Neural cell (in vitro differentiated cells): ENCODE results near the gene XK. TPM values are rescaled to one million over a fixed set of nuclear protein-coding genes. Genes with fewer than 3 reads are reported as not detected.

Experiments
- H2AFZ ChIP-seq: fragments of 200-600, 300-800 bp; sonication (generic), shearing (Covaris generic); 2 replicates; pipeline ENCODE4 v1.6.0; 2014; ENCODE audit warnings: low read depth, mild to moderate bottlenecking, antibody characterized with exemption, low read length, moderate library complexity
- H3F3A ChIP-seq: fragments of 200-600 bp; shearing (Covaris generic); 2 replicates; pipeline ENCODE4 v1.6.1; 2016; ENCODE audit warnings: mild to moderate bottlenecking, moderate library complexity, mixed read lengths, antibody characterized with exemption, low read length; ENCODE audit not compliant: insufficient read depth, poor library complexity, severe bottlenecking
- H3K27ac ChIP-seq: fragments of 200-600, 300-800 bp; sonication (generic), shearing (Covaris generic); 2 replicates; pipeline ENCODE4 v1.5.1; 2014; ENCODE audit warnings: mild to moderate bottlenecking, low read length, moderate library complexity
- H3K27me3 ChIP-seq: fragments of 300-800, 200-600 bp; sonication (generic), shearing (Covaris generic); 2 replicates; pipeline ENCODE4 v1.6.0; 2014; ENCODE audit warnings: mild to moderate bottlenecking, low read depth, low read length, moderate library complexity; ENCODE audit not compliant: insufficient read depth
- H3K36me3 ChIP-seq: fragments of 300-800, 200-600 bp; sonication (generic), shearing (Covaris generic); 2 replicates; pipeline ENCODE4 v1.5.1; 2014; ENCODE audit warnings: mild to moderate bottlenecking, antibody characterized with exemption, low read length, moderate library complexity; ENCODE audit not compliant: insufficient read depth
- H3K4me2 ChIP-seq: fragments of 300-800, 200-600 bp; sonication (generic), shearing (Covaris generic); 2 replicates; pipeline ENCODE4 v1.6.0; 2014; ENCODE audit warnings: mild to moderate bottlenecking, low read length
- H3K4me3 ChIP-seq: fragments of 300-800, 200-600 bp; sonication (generic), shearing (Covaris generic); 2 replicates; pipeline ENCODE4 v1.5.1; 2014; ENCODE audit warnings: mild to moderate bottlenecking, low read length, moderate library complexity
- H3K79me2 ChIP-seq: fragments of 200-600 bp; shearing (Covaris generic); replicated peaks from 2 replicates; pipeline ENCODE4 v1.6.0; 2014; ENCODE audit warnings: mild to moderate bottlenecking, low read length, moderate library complexity; ENCODE audit not compliant: insufficient read depth
- H3K9ac ChIP-seq: fragments of 300-800, 200-600 bp; sonication (generic), shearing (Covaris generic); 2 replicates; pipeline ENCODE4 v1.6.1; 2016; ENCODE audit warnings: mild to moderate bottlenecking, low read length, mixed read lengths
- H3K9me2 ChIP-seq: fragments of 200-600 bp; shearing (Covaris generic); 2 replicates; pipeline ENCODE4 v1.6.1; 2016; ENCODE audit warnings: mild to moderate bottlenecking, low read length, mixed read lengths; ENCODE audit not compliant: insufficient read depth
- H3K9me3 ChIP-seq: fragments of 200-600, 300-800 bp; sonication (generic), shearing (Covaris generic); 2 replicates; pipeline ENCODE4 v1.6.1; 2016; ENCODE audit warnings: mild to moderate bottlenecking, mixed run types, low read length, moderate library complexity, mixed read lengths
- H4K20me1 ChIP-seq: fragments of 200-600 bp; shearing (Covaris generic); 2 replicates; pipeline ENCODE4 v1.6.1; 2016; ENCODE audit warnings: mild to moderate bottlenecking, mixed run types; ENCODE audit not compliant: insufficient read depth
- EP300 ChIP-seq: fragments of 450-650 bp; conservative IDR thresholded peaks from 2 replicates; pipeline ENCODE4 v1.6.1; 2014; ENCODE audit warnings: antibody characterized with exemption, mild to moderate bottlenecking, moderate library complexity; ENCODE audit not compliant: poor library complexity, severe bottlenecking
- EZH2 ChIP-seq: fragments of 200-600, 300-800 bp; shearing (Covaris generic), sonication (generic); IDR thresholded peaks from 2 replicates; pipeline ENCODE4 v1.6.1; 2014; ENCODE audit warnings: antibody characterized with exemption, low read length, borderline replicate concordance, mild to moderate bottlenecking; ENCODE audit not compliant: insufficient read depth, poor library complexity, severe bottlenecking
- MXI1 ChIP-seq: fragments of 450-650 bp; conservative IDR thresholded peaks from 2 replicates; pipeline ENCODE4 v1.6.1; 2014; ENCODE audit warnings: antibody characterized with exemption, mild to moderate bottlenecking; ENCODE audit not compliant: poor library complexity, severe bottlenecking
- POLR2AphosphoS5 ChIP-seq: IDR thresholded peaks from 2 replicates; pipeline ENCODE4 v1.6.1; 2012
- RAD21 ChIP-seq: fragments of 450-650 bp; conservative IDR thresholded peaks from 2 replicates; pipeline ENCODE4 v1.6.1; 2014; ENCODE audit warnings: antibody characterized with exemption, mild to moderate bottlenecking, moderate library complexity
- TAF1 ChIP-seq: IDR thresholded peaks from 2 replicates; pipeline ENCODE4 v1.6.1; 2012; ENCODE audit warnings: low read depth
- polyA minus RNA-seq: library from RNA; depleted of rRNA, polyadenylated mRNA; stranded (reverse); fragments of >200 nt; gene quantifications from 2 replicates; pipeline ENCODE4 v1.2.3, GENCODE V29; 2014
- polyA plus RNA-seq: library from polyadenylated mRNA; depleted of rRNA; stranded (reverse); fragments of >200 nt; gene quantifications from 2 replicates; pipeline ENCODE4 v1.2.3, GENCODE V29; 2014
- TF ChIP-seq, protein P1 (sequence below): IDR thresholded peaks from 2 replicates; pipeline ENCODE4 v1.6.1; 2012; ENCODE audit warnings: borderline replicate concordance

The XK gene, protein sequence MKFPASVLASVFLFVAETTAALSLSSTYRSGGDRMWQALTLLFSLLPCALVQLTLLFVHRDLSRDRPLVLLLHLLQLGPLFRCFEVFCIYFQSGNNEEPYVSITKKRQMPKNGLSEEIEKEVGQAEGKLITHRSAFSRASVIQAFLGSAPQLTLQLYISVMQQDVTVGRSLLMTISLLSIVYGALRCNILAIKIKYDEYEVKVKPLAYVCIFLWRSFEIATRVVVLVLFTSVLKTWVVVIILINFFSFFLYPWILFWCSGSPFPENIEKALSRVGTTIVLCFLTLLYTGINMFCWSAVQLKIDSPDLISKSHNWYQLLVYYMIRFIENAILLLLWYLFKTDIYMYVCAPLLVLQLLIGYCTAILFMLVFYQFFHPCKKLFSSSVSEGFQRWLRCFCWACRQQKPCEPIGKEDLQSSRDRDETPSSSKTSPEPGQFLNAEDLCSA
- polyA plus RNA-seq = 1.7 and 1.8 TPM in 2 replicates
- polyA minus RNA-seq = 2.7 and 3.6 TPM in 2 replicates

DNA sequence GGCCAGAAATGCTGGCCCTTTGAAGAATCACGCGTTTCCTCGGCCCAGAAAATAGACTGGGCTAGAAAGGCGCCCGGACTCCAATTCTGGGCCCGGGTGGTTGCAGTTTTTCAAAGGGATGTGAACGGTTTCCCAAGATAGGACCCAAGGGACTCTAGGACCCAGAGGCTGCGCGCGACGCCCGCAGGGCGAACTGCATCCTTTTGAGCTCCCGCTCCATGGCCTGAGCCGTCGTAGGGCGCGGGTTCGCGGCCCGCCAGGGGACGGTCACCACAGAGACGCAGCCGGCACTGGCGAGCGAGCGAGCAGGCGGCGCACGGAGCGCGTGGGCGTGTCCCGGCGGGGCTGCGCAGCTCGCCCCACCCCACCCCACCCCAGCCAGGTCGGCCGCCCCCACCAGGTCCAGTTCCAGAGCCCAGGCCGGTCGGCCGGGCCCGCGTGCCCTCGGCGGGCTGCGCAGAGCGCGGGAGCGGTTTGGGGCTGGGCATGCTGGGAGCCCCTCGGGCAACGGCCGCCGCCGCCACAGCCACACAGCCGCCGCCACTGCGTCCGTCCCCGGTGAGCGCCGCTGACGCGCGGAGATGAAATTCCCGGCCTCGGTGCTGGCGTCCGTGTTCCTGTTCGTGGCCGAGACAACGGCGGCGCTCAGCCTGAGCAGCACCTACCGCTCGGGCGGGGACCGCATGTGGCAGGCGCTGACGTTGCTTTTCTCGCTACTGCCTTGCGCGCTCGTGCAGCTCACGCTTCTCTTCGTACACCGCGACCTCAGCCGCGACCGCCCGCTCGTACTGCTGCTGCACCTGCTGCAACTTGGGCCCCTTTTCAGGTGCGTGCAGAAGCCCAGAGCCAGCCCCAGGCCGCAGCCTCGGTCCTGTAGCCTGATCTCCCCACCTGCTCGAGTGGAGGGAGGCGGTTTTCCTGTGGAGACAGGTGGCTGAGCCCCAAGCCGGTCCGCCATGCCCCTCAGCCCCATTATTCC lies at the start of gene XK:
Gene XK (plus strand): TSS at position 411 of the 979 bp plus-strand sequence. CDS start 171 bp downstream, at position 582.
- no peak within 1 kb of the TSS for H2AFZ ChIP-seq
- H3K9me2 ChIP-seq = no peaks in the 10 kb centered on the region
- no peaks in the 10 kb centered on the region for H3K9me3 ChIP-seq
- H3K27ac ChIP-seq = peak within 1 kb of the TSS; percentile 20
- H3F3A ChIP-seq = no peaks in the 10 kb centered on the region
- TF ChIP-seq POLR2AphosphoS5 (peak; percentile 32), MXI1 (peak; percentile 30), RAD21 (no peak)
- peak within 1 kb of the TSS; percentile 66 for H3K4me3 ChIP-seq
- no peaks in the 10 kb centered on the region for H3K27me3 ChIP-seq
- no peaks in the 10 kb centered on the region for H3K36me3 ChIP-seq
- H3K79me2 ChIP-seq = no peaks in the 10 kb centered on the region
- H3K4me2 ChIP-seq = no peak within 1 kb of the TSS
- peak within 1 kb of the TSS; percentile 50 for H3K9ac ChIP-seq
- no peaks in the 10 kb centered on the region for H4K20me1 ChIP-seq

DNA sequence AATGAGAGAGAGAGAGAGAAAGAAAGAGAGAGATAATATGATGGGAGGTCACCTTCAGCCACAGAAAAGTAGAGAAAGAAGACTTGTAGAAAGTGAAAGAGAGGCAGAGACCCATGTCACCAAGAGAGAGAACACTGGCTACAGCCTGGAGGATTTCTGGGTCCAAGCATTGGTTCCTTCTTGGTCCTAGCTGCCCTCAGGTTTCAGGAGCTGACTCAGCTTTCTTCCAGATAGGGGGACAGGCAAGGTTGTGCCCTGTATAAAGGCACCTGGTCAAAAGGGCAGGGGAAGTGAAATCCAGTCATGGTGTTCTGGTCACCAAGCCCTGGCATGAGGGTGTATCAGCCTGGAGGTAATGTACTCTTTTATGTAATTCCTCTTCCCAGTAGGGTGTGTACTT lies 47.5 kb upstream of the XK start:
- no peak for TF ChIP-seq POLR2AphosphoS5
- no peak for TF ChIP-seq EZH2
- no peak for TF ChIP-seq RAD21
- TF ChIP-seq TAF1 = no peak
- TF ChIP-seq, protein P1, sequence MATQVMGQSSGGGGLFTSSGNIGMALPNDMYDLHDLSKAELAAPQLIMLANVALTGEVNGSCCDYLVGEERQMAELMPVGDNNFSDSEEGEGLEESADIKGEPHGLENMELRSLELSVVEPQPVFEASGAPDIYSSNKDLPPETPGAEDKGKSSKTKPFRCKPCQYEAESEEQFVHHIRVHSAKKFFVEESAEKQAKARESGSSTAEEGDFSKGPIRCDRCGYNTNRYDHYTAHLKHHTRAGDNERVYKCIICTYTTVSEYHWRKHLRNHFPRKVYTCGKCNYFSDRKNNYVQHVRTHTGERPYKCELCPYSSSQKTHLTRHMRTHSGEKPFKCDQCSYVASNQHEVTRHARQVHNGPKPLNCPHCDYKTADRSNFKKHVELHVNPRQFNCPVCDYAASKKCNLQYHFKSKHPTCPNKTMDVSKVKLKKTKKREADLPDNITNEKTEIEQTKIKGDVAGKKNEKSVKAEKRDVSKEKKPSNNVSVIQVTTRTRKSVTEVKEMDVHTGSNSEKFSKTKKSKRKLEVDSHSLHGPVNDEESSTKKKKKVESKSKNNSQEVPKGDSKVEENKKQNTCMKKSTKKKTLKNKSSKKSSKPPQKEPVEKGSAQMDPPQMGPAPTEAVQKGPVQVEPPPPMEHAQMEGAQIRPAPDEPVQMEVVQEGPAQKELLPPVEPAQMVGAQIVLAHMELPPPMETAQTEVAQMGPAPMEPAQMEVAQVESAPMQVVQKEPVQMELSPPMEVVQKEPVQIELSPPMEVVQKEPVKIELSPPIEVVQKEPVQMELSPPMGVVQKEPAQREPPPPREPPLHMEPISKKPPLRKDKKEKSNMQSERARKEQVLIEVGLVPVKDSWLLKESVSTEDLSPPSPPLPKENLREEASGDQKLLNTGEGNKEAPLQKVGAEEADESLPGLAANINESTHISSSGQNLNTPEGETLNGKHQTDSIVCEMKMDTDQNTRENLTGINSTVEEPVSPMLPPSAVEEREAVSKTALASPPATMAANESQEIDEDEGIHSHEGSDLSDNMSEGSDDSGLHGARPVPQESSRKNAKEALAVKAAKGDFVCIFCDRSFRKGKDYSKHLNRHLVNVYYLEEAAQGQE = no peak
- TF ChIP-seq EP300 = no peak
- Histone ChIP-seq H3K9me2 (no peaks in the 10 kb centered on the region), H3K27ac (no peak overlapping the region), H3K9ac (no peak overlapping the region), H3K79me2 (no peaks in the 10 kb centered on the region), H4K20me1 (no peaks in the 10 kb centered on the region), H3K4me3 (no peak overlapping the region), H3K27me3 (no peaks in the 10 kb centered on the region), H3K36me3 (no peaks in the 10 kb centered on the region), H3F3A (no peaks in the 10 kb centered on the region), H3K4me2 (no peak overlapping the region), H3K9me3 (no peaks in the 10 kb centered on the region), H2AFZ (no peak overlapping the region)

DNA sequence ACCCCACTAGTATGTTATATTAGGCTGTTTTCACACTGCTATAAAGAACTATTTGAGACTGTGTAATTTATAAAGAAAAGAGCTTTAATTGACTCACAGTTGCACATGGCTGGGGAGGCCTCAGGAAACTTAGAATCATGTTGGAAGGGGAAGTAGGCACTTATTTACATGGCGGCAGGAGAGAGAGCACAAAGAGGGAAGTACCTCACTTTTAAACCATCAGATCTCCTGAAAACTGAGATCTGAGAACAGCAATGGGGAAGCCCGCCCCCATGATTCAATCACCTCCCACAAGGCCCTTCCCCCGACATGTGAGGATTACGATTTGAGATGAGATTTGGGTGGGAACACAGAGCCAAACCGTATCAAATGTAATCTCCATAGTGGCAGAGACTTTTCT lies 45.4 kb upstream of the XK start:
- no peaks in the 10 kb centered on the region for H4K20me1 ChIP-seq
- H3K9me2 ChIP-seq = no peaks in the 10 kb centered on the region
- H3K9ac ChIP-seq = no peak overlapping the region
- no peaks in the 10 kb centered on the region for H3K9me3 ChIP-seq
- H3K27me3 ChIP-seq = no peaks in the 10 kb centered on the region
- no peaks in the 10 kb centered on the region for H3K79me2 ChIP-seq
- H3K36me3 ChIP-seq = no peaks in the 10 kb centered on the region
- no peak for TF ChIP-seq TAF1
- no peak for TF ChIP-seq RAD21
- TF ChIP-seq, protein P1 = no peak
- H3F3A ChIP-seq = no peaks in the 10 kb centered on the region
- no peak overlapping the region for H2AFZ ChIP-seq
- no peak overlapping the region for H3K27ac ChIP-seq
- no peak overlapping the region for H3K4me3 ChIP-seq
- H3K4me2 ChIP-seq = no peak overlapping the region
